ENCODE data around the gene OR4F6.
"Not testable (repeated sequence)": the region's sequence is repeated elsewhere in the genome, so short reads cannot be mapped to it uniquely, and the experiment has no call there.

The OR4F6 gene

DNA sequence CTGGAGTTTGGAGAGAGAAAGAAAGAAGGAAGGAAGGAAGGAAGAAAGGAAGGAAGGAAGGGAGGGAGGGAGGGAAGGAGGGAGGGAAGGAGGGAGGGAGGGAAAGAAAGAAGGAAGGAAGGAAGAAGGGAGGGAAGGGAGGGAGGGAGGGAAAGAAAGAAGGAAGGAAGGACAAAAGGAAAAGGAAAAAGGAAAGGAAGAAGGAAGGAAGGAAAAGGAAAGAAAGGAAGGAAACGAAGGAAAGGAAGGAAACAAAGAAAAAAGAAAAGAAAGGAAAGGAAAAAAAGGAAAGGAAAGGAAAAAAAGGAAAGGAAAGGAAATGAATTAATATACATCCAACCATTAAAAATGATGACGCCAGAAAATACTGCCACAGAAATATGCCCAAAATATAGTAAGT is 18.7 kb upstream of the OR4F6 start:
- no peak for DNase-seq (ENCODE audit: low spot score)
- no peaks in the 10 kb centered on the region for H3K4me1 ChIP-seq (ENCODE audit: insufficient read depth, poor library complexity, severe bottlenecking)
- TF ChIP-seq, protein P1, sequence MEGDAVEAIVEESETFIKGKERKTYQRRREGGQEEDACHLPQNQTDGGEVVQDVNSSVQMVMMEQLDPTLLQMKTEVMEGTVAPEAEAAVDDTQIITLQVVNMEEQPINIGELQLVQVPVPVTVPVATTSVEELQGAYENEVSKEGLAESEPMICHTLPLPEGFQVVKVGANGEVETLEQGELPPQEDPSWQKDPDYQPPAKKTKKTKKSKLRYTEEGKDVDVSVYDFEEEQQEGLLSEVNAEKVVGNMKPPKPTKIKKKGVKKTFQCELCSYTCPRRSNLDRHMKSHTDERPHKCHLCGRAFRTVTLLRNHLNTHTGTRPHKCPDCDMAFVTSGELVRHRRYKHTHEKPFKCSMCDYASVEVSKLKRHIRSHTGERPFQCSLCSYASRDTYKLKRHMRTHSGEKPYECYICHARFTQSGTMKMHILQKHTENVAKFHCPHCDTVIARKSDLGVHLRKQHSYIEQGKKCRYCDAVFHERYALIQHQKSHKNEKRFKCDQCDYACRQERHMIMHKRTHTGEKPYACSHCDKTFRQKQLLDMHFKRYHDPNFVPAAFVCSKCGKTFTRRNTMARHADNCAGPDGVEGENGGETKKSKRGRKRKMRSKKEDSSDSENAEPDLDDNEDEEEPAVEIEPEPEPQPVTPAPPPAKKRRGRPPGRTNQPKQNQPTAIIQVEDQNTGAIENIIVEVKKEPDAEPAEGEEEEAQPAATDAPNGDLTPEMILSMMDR (IDR thresholded peaks at IDR 0.05; ENCODE audit: poor library complexity, severe bottlenecking): no peak
- no peak overlapping the region for H3K27ac ChIP-seq (ENCODE audit: poor library complexity, severe bottlenecking)
- no peak for ATAC-seq (ENCODE audit: low read depth)
- H3K27me3 ChIP-seq (ENCODE audit: insufficient read depth, poor library complexity, severe bottlenecking): peaks cover 32% of the 10 kb centered on the region
- H3K36me3 ChIP-seq (ENCODE audit: low read depth): no peaks in the 10 kb centered on the region
- H3K9me3 ChIP-seq (ENCODE audit: severe bottlenecking): no peaks in the 10 kb centered on the region
- H3K4me3 ChIP-seq (ENCODE audit: severe bottlenecking): no peak overlapping the region

DNA sequence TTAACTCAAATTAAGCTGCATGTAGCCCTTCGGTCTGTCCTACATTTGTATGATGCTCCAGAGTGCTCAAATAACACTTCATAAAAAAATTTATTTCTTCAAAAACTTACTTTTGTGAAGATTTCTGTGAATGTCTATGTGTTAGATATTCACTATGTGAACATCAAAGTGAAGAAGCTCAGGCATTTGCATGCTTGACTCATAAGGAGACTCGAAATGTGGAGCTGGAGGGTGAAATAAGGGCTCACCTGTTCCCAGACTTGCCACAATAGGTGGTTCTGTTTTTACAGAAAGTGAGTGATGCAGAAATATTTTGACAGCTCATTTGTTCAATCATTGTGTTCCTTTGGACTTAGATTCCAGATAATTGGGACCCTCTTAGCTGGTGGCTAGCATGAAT is 16.9 kb upstream of the OR4F6 start:
- not testable (repeated sequence) for H3K27ac ChIP-seq (ENCODE audit: poor library complexity, severe bottlenecking); H3K36me3 ChIP-seq (ENCODE audit: low read depth); H3K9me3 ChIP-seq (ENCODE audit: severe bottlenecking); ATAC-seq (ENCODE audit: low read depth); H3K4me3 ChIP-seq (ENCODE audit: severe bottlenecking); DNase-seq (ENCODE audit: low spot score); H3K4me1 ChIP-seq (ENCODE audit: insufficient read depth, poor library complexity, severe bottlenecking)
- H3K27me3 ChIP-seq (ENCODE audit: insufficient read depth, poor library complexity, severe bottlenecking): peaks cover 30% of the 10 kb centered on the region

DNA sequence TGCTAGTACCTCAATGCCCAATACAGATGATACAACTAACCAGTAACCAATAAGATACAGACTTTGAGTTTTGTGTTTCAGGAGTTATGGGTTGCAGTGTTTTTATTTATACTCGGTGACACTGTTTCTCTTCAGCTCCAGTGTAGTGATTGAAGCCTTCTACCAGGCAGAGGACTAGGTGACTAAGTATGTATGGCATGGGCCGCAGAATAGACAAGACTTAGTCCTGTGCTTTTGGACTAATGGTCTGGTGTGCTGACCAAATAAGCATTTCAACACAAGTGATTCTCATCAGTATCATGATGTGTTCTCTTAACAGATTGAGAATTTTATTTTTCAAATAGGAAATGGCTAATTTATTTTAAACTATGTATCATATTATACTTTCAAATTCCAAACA is 15.3 kb upstream of the OR4F6 start:
- H3K36me3 ChIP-seq (ENCODE audit: low read depth); H3K4me3 ChIP-seq (ENCODE audit: severe bottlenecking); ATAC-seq (ENCODE audit: low read depth); H3K9me3 ChIP-seq (ENCODE audit: severe bottlenecking); DNase-seq (ENCODE audit: low spot score); H3K27ac ChIP-seq (ENCODE audit: poor library complexity, severe bottlenecking); H3K4me1 ChIP-seq (ENCODE audit: insufficient read depth, poor library complexity, severe bottlenecking): not testable (repeated sequence)
- peaks cover 36% of the 10 kb centered on the region for H3K27me3 ChIP-seq (ENCODE audit: insufficient read depth, poor library complexity, severe bottlenecking)

DNA sequence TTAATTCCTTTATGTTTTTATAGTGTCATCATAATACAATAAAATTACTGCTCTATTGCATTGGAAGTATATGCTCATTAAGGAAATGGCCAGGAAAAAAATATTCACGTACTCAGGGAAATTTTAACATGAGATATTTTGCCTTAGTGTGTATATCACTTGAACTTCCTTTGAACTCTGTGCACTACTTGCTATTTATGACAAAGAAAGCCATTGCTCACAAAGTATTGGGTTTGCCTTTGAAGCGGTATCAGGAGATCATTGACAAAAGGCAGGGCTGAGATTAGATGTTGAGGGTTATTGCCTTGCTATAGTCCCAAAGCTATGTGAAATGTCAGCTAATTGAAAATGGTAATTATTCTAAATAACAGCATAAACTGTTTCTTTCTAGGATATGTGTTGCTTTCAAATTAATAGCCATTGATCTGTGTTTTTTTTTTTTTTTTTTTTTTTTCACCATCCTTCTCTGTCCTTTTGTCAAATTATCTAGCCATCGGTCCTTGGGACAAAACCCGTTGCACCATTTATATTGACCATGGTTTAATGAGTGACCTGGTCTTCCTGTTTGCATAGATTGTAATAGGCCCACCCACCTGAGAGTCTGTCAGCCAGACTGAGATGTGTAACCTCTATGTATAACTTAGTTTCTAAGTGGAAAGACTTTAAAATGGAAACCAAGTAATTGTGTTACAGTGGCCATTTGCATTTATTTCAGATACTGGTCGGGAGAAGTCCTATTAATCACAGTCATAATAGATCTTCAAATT is 14.6 kb upstream of the OR4F6 start:
- not testable (repeated sequence) for H3K4me1 ChIP-seq (ENCODE audit: insufficient read depth, poor library complexity, severe bottlenecking); H3K36me3 ChIP-seq (ENCODE audit: low read depth); H3K9me3 ChIP-seq (ENCODE audit: severe bottlenecking); H3K27ac ChIP-seq (ENCODE audit: poor library complexity, severe bottlenecking); ATAC-seq (ENCODE audit: low read depth); DNase-seq (ENCODE audit: low spot score); H3K4me3 ChIP-seq (ENCODE audit: severe bottlenecking)
- H3K27me3 ChIP-seq (ENCODE audit: insufficient read depth, poor library complexity, severe bottlenecking): peaks cover 36% of the 10 kb centered on the region

DNA sequence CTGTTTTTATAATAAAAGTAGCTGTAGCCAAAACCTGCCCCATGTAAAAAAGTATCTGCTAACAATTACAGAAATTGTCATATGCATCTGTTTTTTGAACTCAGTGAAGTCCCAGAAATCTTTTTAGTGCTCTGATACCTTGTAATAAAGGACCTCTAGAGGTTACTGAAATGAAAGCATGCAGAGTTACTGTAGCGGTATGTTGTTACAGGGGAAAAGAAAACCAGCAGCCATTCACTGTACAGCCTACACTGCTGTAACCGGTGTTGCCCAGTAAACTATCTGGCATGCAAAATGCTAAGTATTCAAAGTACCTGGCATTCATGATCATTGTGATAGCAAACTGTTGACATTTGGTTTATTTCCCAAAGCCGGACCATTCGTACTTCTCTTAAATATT is 12.6 kb upstream of the OR4F6 start:
- not testable (repeated sequence) for H3K9me3 ChIP-seq (ENCODE audit: severe bottlenecking); ATAC-seq (ENCODE audit: low read depth); H3K4me1 ChIP-seq (ENCODE audit: insufficient read depth, poor library complexity, severe bottlenecking); DNase-seq (ENCODE audit: low spot score); H3K27ac ChIP-seq (ENCODE audit: poor library complexity, severe bottlenecking); H3K36me3 ChIP-seq (ENCODE audit: low read depth); H3K4me3 ChIP-seq (ENCODE audit: severe bottlenecking)
- H3K27me3 ChIP-seq (ENCODE audit: insufficient read depth, poor library complexity, severe bottlenecking): peaks cover 25% of the 10 kb centered on the region

DNA sequence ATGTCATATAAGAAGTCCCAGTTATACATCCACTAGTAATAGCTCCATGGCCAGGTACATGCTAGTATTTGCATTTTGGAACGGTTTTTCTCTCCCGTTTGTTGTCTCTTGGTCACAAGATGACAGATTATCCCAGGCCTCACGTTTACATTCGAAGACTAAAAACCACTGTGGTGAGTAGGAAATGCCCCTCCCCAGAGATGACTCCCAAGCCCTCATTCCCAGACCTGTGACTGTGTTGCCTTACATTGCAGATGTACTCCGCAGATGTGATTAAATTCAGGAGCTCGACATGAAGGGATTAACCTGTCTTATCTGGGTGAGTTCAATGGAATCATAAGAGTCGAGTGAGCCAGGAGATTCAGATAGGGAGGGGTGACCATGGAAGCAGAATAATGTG is 9.3 kb upstream of the OR4F6 start:
- not testable (repeated sequence) for H3K4me1 ChIP-seq (ENCODE audit: insufficient read depth, poor library complexity, severe bottlenecking); H3K36me3 ChIP-seq (ENCODE audit: low read depth); ATAC-seq (ENCODE audit: low read depth); H3K27ac ChIP-seq (ENCODE audit: poor library complexity, severe bottlenecking); DNase-seq (ENCODE audit: low spot score); H3K4me3 ChIP-seq (ENCODE audit: severe bottlenecking); H3K9me3 ChIP-seq (ENCODE audit: severe bottlenecking)
- H3K27me3 ChIP-seq (ENCODE audit: insufficient read depth, poor library complexity, severe bottlenecking): peaks cover 15% of the 10 kb centered on the region

DNA sequence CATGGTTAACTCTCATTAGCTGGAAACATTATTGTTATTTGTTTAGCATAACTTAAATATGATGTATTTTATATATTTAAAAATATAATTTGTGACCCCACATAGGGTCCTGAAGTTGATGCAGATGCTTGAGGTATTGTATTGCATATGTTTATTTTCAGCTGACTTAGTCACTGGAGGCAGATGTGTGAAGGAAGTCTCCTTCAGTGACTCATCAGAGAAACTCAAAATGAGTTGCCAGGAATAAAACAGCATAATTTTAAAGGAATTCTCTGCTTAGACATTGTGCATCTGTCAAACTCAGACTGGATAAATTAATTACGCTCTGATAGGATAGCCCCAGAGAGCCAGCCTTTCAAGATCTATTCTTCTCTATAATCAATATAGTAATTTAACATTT is 7.9 kb upstream of the OR4F6 start:
- no peak for DNase-seq (ENCODE audit: low spot score)
- Histone ChIP-seq H3K36me3 (ENCODE audit: low read depth) (no peaks in the 10 kb centered on the region), H3K4me1 (ENCODE audit: insufficient read depth, poor library complexity, severe bottlenecking) (peaks cover 3% of the 10 kb centered on the region), H3K27me3 (ENCODE audit: insufficient read depth, poor library complexity, severe bottlenecking) (peaks cover 12% of the 10 kb centered on the region), H3K27ac (ENCODE audit: poor library complexity, severe bottlenecking) (no peak overlapping the region), H3K4me3 (ENCODE audit: severe bottlenecking) (no peak overlapping the region), H3K9me3 (ENCODE audit: severe bottlenecking) (no peaks in the 10 kb centered on the region)
- ATAC-seq (ENCODE audit: low read depth): peak; percentile 94
- TF ChIP-seq, protein P1 (IDR thresholded peaks at IDR 0.05; ENCODE audit: poor library complexity, severe bottlenecking): no peak
